Small intestine (tissue), 7 donors: Measurements from ENCODE around the gene PGLYRP1. TPM values are rescaled to one million over a fixed set of nuclear protein-coding genes. Genes with fewer than 3 reads are reported as not detected.
A peak's percentile ranks its signal among the peaks of the same experiment; 100 is the strongest.

Experiments used
- DNase-seq, 2 donors: peaks; one replicate each; pipeline versions ENCODE4 v3.0.0 to v3.0.0-alpha.2; 2013
- FAIRE-seq: peaks from 2 replicates; lab custom pipeline; 2012; peaks lifted over from hg19 to GRCh38; lab: Jason Lieb, UNC
- H3K27ac ChIP-seq, 3 donors: one replicate each; pipeline ENCODE4 v1.5.1; 2013; ENCODE audit warnings: low read length in 2 of 3, mild to moderate bottlenecking in 2 of 3, control low read depth in 1 of 3, inconsistent platforms in 1 of 3, low read depth in 1 of 3, moderate library complexity in 1 of 3
- H3K27me3 ChIP-seq, 3 donors: one replicate each; pipeline ENCODE4 v1.6.1; 2013; ENCODE audit warnings: low read length in 3 of 3, inconsistent platforms in 1 of 3; ENCODE audit not compliant: control insufficient read depth in 3 of 3, insufficient read depth in 3 of 3
- H3K36me3 ChIP-seq, 3 donors: one replicate each; pipeline ENCODE4 v1.6.1; 2013; ENCODE audit warnings: low read length in 3 of 3, inconsistent platforms in 1 of 3, low read depth in 1 of 3, mild to moderate bottlenecking in 1 of 3, moderate library complexity in 1 of 3; ENCODE audit not compliant: control insufficient read depth in 3 of 3, insufficient read depth in 2 of 3
- H3K4me1 ChIP-seq, 3 donors: one replicate each; pipeline ENCODE4 v1.6.1; 2013; ENCODE audit warnings: low read length in 2 of 3, inconsistent platforms in 1 of 3, low read depth in 1 of 3, mild to moderate bottlenecking in 1 of 3, moderate library complexity in 1 of 3; ENCODE audit not compliant: control insufficient read depth in 3 of 3, insufficient read depth in 2 of 3
- H3K4me3 ChIP-seq, 3 donors: one replicate each; pipeline ENCODE4 v1.5.1; 2013; ENCODE audit warnings: low read length in 3 of 3, control low read depth in 1 of 3, inconsistent platforms in 1 of 3, low read depth in 1 of 3, mild to moderate bottlenecking in 1 of 3, moderate library complexity in 1 of 3
- H3K9me3 ChIP-seq, 2 donors: one replicate each; pipeline ENCODE4 v1.6.1; 2013; ENCODE audit warnings: low read depth in 1 of 2, low read length in 1 of 2; ENCODE audit not compliant: control insufficient read depth in 2 of 2, insufficient read depth in 1 of 2
- WGBS, 3 donors: extraction: QIAGEN DNeasy Blood & Tissue Kit; methylation state at CpG; one replicate each; pipeline ENCODE4 v1.1.7; 2013; 5-methylcytosine and 5-hydroxymethylcytosine counted together
- polyA plus RNA-seq, 4 donors: library from polyadenylated mRNA; stranded (reverse) in 3 of 4; unstranded in 1 of 4; fragments of 200-250 nt in 3 of 4; fragments of 120-200 nt in 1 of 4; gene quantifications; one replicate each; pipeline versions ENCODE4 v1.2.1 to v1.2.3, GENCODE V29; 2013
- donor health status: healthy with polysubstance abuse.
- donor health status: control.
- donor health status: control.
- donor health status: Bipolar disorder and iron deficiency.
- donor health status: healthy.

PGLYRP1 gene
- polyA plus RNA-seq, 4 donors, result 0.41 TPM; not detected in 3

- Histone ChIP-seq H3K36me3 (peaks cover 0 to 2% (median 0%) of the 10 kb centered on the region in 3 donors), H3K27me3 (peaks cover 0 to 3% (median 0%) of the 10 kb centered on the region in 3 donors), H3K4me3 (no peak overlapping the region), H3K9me3 (peaks cover 0 to 10% of the 10 kb centered on the region in 2 donors), H3K27ac (no peak overlapping the region), H3K4me1 (no peaks in the 10 kb centered on the region)
- FAIRE-seq (no peak), DNase-seq (peak in 1 of 2 donors; percentile 48)
- WGBS, 3 donors, result 44 to 58% (median 54%) methylated on average over 12 of the region's 12 CpGs
Observed at GRCh38 chr19:46030812-46031550, 8.1 kb upstream of the PGLYRP1 start.

GRCh38 chr19:46025835-46026234, 3.0 kb upstream of the PGLYRP1 start:
- Histone ChIP-seq H3K4me3 (no peak overlapping the region), H3K4me1 (no peaks in the 10 kb centered on the region), H3K9me3 (no peaks in the 10 kb centered on the region), H3K27me3 (peaks cover 4 to 24% (median 7%) of the 10 kb centered on the region in 3 donors), H3K36me3 (peaks cover 0 to 1% (median 0%) of the 10 kb centered on the region in 3 donors), H3K27ac (no peak overlapping the region)
- WGBS, 3 donors, result 67 to 69% (median 69%) methylated on average over 3 of the region's 3 CpGs
- DNase-seq (no peak), FAIRE-seq (no peak)

DNA sequence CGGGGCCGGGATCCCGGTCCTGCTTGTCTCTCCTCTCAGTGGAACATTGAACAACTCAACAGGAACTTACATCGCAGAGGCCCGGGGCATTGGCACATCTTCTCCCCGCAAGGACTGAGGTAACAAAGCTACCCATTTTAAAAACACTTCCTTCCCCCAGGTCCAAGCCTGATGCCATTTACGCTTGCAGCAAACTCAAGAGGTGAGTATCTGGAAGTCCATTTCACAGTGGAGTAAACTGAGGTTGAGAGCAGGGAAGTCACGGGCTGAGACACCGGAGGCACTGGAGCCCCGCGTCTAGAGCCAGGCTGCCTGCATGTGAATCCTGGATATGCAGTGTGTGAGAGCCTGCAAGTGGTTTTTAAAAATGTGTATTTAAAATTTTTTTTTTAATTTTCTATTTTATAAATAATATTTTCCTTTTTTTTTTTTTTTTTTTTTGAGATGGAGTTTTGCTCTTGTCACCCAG, 492 bp upstream of the PGLYRP1 start:
- no peak for FAIRE-seq
- no peak for DNase-seq
- Histone ChIP-seq H3K4me3 (no peak overlapping the region), H3K36me3 (peaks cover 0 to 14% (median 0%) of the 10 kb centered on the region in 3 donors), H3K27ac (no peak overlapping the region), H3K9me3 (no peaks in the 10 kb centered on the region), H3K27me3 (peaks cover 4 to 24% (median 7%) of the 10 kb centered on the region in 3 donors), H3K4me1 (no peaks in the 10 kb centered on the region)
- 60 to 62% (median 61%) methylated on average over 11 of the region's 11 CpGs for WGBS, 3 donors

- Histone ChIP-seq H3K4me3 (no peak overlapping the region), H3K9me3 (no peaks in the 10 kb centered on the region), H3K36me3 (peaks cover 0 to 25% (median 0%) of the 10 kb centered on the region in 3 donors), H3K4me1 (no peaks in the 10 kb centered on the region), H3K27ac (no peak overlapping the region), H3K27me3 (peaks cover 4 to 24% (median 7%) of the 10 kb centered on the region in 3 donors)
- no peak for FAIRE-seq
- no peak for DNase-seq
- WGBS, 3 donors, result 11 to 44% (median 25%) methylated on average over 12 of the region's 12 CpGs
Observed at GRCh38 chr19:46022061-46022430, 807 bp downstream of the PGLYRP1 start.

- Histone ChIP-seq H3K27me3 (peaks cover 4 to 24% (median 7%) of the 10 kb centered on the region in 3 donors), H3K4me1 (no peaks in the 10 kb centered on the region), H3K27ac (no peak overlapping the region), H3K9me3 (no peaks in the 10 kb centered on the region), H3K36me3 (peaks cover 0 to 25% (median 0%) of the 10 kb centered on the region in 3 donors), H3K4me3 (no peak overlapping the region)
- 17 to 56% (median 41%) methylated on average over 11 of the region's 11 CpGs for WGBS, 3 donors
- FAIRE-seq (no peak), DNase-seq (no peak)
Observed at GRCh38 chr19:46021531-46022041, 1.3 kb downstream of the PGLYRP1 start.

- no peak for FAIRE-seq
Observed at GRCh38 chr19:46020819-46021125, 2.1 kb downstream of the PGLYRP1 start.

DNA sequence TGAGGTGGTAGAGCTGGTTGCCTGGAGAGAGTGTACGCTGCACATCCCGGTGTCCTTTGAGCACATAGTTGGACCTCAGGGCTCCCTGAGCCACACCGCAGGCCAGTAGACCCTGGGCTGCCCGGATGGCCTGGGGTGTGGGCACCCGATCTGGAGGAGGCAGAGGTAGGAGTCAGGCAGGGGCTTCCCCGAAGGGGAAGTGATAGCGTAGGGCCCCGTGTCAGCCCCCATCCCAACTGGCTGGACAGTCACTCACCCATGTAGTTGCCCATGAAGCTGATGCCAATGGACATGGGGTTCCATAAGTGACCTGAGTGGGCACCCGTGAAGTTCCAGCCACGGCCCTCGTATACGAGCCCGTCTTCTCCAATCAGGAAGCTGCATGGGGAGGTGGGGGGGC, 3.6 kb downstream of the PGLYRP1 start:
- WGBS, 3 donors, result 88 to 92% (median 92%) methylated on average over 9 to 13 of the region's 13 CpGs

More at GRCh38 chr19:46020819-46021125, 2.1 kb downstream of the PGLYRP1 start:
- H3K4me3 ChIP-seq, result no peak overlapping the region
- H3K36me3 ChIP-seq, result peaks cover 0 to 25% (median 0%) of the 10 kb centered on the region in 3 donors
- peaks cover 0 to 5% (median 0%) of the 10 kb centered on the region in 3 donors for H3K4me1 ChIP-seq
- H3K27me3 ChIP-seq, result peaks cover 4 to 31% (median 7%) of the 10 kb centered on the region in 3 donors
- WGBS, 3 donors, result 77 to 91% (median 78%) methylated on average over 7 of the region's 7 CpGs
- no peaks in the 10 kb centered on the region for H3K9me3 ChIP-seq
- no peak overlapping the region for H3K27ac ChIP-seq
- DNase-seq, result no peak

DNA sequence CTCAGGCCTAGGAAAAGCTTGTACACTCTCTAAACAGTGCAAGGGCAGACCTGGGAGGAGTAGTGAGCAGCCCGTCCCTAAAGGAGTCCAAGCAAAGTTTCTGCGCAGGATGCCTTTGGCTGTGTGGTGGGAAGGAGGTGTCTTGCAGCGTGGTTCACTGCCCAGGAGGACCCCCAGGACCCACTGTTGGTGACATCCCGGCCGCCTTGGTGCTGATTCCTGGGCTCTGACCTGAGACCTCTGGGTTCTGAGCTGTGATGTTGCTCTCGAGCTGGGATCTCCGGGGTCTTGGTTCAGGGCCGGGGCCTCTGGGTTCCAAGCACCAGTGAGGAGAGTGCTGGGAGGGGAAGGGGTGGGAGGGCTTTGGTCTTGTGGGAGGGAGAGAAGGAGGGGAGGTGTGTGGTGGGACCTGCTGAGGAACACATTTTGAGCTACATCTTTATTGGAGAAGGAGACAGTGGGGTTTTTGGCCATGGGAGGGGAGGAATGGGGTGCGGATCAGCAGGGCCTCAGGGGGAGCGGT, 4.1 kb downstream of the PGLYRP1 start:
- H3K36me3 ChIP-seq, result peaks cover 0 to 25% (median 0%) of the 10 kb centered on the region in 3 donors
- DNase-seq (no peak), FAIRE-seq (no peak)
- 96 to 99% (median 98%) methylated on average over 10 of the region's 10 CpGs for WGBS, 3 donors
- peaks cover 0 to 14% (median 2%) of the 10 kb centered on the region in 3 donors for H3K4me1 ChIP-seq
- H3K27me3 ChIP-seq, result peaks cover 7 to 42% (median 9%) of the 10 kb centered on the region in 3 donors
- no peaks in the 10 kb centered on the region for H3K9me3 ChIP-seq
- H3K4me3 ChIP-seq, result no peak overlapping the region
- no peak overlapping the region for H3K27ac ChIP-seq

More for the DNA sequence above, 3.6 kb downstream of the PGLYRP1 start:
- H3K27me3 ChIP-seq, result peaks cover 7 to 42% (median 9%) of the 10 kb centered on the region in 3 donors
- no peak overlapping the region for H3K4me3 ChIP-seq
- no peaks in the 10 kb centered on the region for H3K9me3 ChIP-seq
- no peak overlapping the region for H3K27ac ChIP-seq
- H3K36me3 ChIP-seq, result peaks cover 0 to 25% (median 0%) of the 10 kb centered on the region in 3 donors
- peaks cover 0 to 14% (median 2%) of the 10 kb centered on the region in 3 donors for H3K4me1 ChIP-seq
- FAIRE-seq, result no peak
- DNase-seq, result no peak
